Hypothalamus (tissue), 51 donors: ENCODE results near the gene CORIN.
"Not testable (repeated sequence)": the region's sequence is repeated elsewhere in the genome, so short reads cannot be mapped to it uniquely, and the experiment has no call there.

ENCODE experiments used
- DNase-seq, 51 donors: peaks; one replicate each; lab custom pipeline; 2025; lab: John Stamatoyannopoulos, UW

CORIN gene

GRCh38 chr4:47785153-47785552 lies 52.7 kb downstream of the CORIN start:
- DNase-seq: no peak

GRCh38 chr4:47784222-47784621 lies 53.6 kb downstream of the CORIN start:
- no peak for DNase-seq

GRCh38 chr4:47776353-47776752 lies 61.5 kb downstream of the CORIN start:
- no peak for DNase-seq

GRCh38 chr4:47774079-47774478 lies 63.8 kb downstream of the CORIN start:
- DNase-seq: no peak

GRCh38 chr4:47771020-47771419 lies 66.8 kb downstream of the CORIN start:
- no peak for DNase-seq

- DNase-seq: not testable (repeated sequence)
Observed at GRCh38 chr4:47767956-47768355, 69.9 kb downstream of the CORIN start.

GRCh38 chr4:47763279-47763678 lies 74.6 kb downstream of the CORIN start:
- DNase-seq: no peak

GRCh38 chr4:47762376-47763266 lies 75.2 kb downstream of the CORIN start:
- no peak for DNase-seq

GRCh38 chr4:47753316-47753715 lies 84.6 kb downstream of the CORIN start:
- DNase-seq: not testable (repeated sequence)

- DNase-seq: no peak
Observed at GRCh38 chr4:47752214-47752613, 85.7 kb downstream of the CORIN start.

GRCh38 chr4:47750788-47751187 lies 87.1 kb downstream of the CORIN start:
- no peak for DNase-seq

GRCh38 chr4:47749858-47750257 lies 88.0 kb downstream of the CORIN start:
- no peak for DNase-seq

- DNase-seq: no peak
Observed at GRCh38 chr4:47749060-47749459, 88.8 kb downstream of the CORIN start.

GRCh38 chr4:47747846-47748494 lies 89.9 kb downstream of the CORIN start:
- DNase-seq: no peak

- no peak for DNase-seq
Observed at GRCh38 chr4:47747211-47747610, 90.7 kb downstream of the CORIN start.

- DNase-seq: no peak
Observed at GRCh38 chr4:47746122-47746521, 91.7 kb downstream of the CORIN start.

GRCh38 chr4:47744843-47745382 lies 93.0 kb downstream of the CORIN start:
- no peak for DNase-seq

- no peak for DNase-seq
Observed at GRCh38 chr4:47744253-47744652, 93.6 kb downstream of the CORIN start.

- no peak for DNase-seq
Observed at GRCh38 chr4:47741200-47741599, 96.7 kb downstream of the CORIN start.

GRCh38 chr4:47737326-47737725 lies 100.5 kb downstream of the CORIN start:
- DNase-seq: no peak

GRCh38 chr4:47736555-47736954 lies 101.3 kb downstream of the CORIN start:
- no peak for DNase-seq

- no peak for DNase-seq
Observed at GRCh38 chr4:47736146-47736545, 101.7 kb downstream of the CORIN start.
